Lower leg skin (tissue), 4 donors: ENCODE data around the gene TRIM58. TPM values are rescaled to one million over a fixed set of nuclear protein-coding genes. Genes with fewer than 3 reads are reported as not detected.

Source experiments
- DNase-seq, 2 donors: peaks; one replicate each; pipeline ENCODE4 v3.0.0-alpha.2; 2019; ENCODE audit warnings: low spot score in 2 of 2
- H3K4me3 ChIP-seq: fragments of 200-600 bp; sonication (generic); 2 replicates; pipeline ENCODE4 v1.5.1; 2017; ENCODE audit warnings: mild to moderate bottlenecking, low read depth; ENCODE audit not compliant: poor library complexity, severe bottlenecking
- CTCF ChIP-seq, 3 donors: fragments of 450-650 bp; IDR thresholded peaks; one replicate each; pipeline ENCODE4 v1.5.1; 2016; ENCODE audit warnings: antibody characterized with exemption in 3 of 3, mild to moderate bottlenecking in 3 of 3, moderate library complexity in 2 of 3
- POLR2A ChIP-seq, 2 donors: fragments of 450-650 bp; IDR thresholded peaks; one replicate each; pipeline ENCODE4 v1.6.1; 2016 to 2017; ENCODE audit warnings: antibody characterized with exemption in 2 of 2, mild to moderate bottlenecking in 1 of 2, moderate library complexity in 1 of 2
- WGBS, 2 donors: methylation state at CpG; one replicate each; pipeline ENCODE4 v1.1.5; 2018; 5-methylcytosine and 5-hydroxymethylcytosine counted together
- intact Hi-C: fragments of 100-400 bp; cut with DNase I; formaldehyde crosslinking; loops from one replicate; pipeline ENCODE4 v1.15.0; 2023; ENCODE audit warnings: low total_unique reads
- total RNA-seq, 4 donors: library from RNA; depleted of rRNA; stranded (reverse); fragments of >200 nt; gene quantifications; one replicate each; pipeline ENCODE4 v1.1.0, GENCODE V29; 2016

The TRIM58 gene
- total RNA-seq, 4 donors from 2014 or later, result 0.29 to 8.6 (median 2.0) TPM

DNA sequence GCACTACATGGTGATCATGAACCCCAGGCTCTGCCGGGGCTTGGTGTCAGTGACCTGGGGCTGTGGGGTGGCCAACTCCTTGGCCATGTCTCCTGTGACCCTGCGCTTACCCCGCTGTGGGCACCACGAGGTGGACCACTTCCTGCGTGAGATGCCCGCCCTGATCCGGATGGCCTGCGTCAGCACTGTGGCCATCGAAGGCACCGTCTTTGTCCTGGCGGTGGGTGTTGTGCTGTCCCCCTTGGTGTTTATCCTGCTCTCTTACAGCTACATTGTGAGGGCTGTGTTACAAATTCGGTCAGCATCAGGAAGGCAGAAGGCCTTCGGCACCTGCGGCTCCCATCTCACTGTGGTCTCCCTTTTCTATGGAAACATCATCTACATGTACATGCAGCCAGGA is 39.0 kb downstream of the TRIM58 start:
- 89 to 91% methylated on average over 11 to 14 of the region's 14 CpGs for WGBS, 2 donors
- intact Hi-C loops, result no loop called here
- DNase-seq, result no peak
- TF ChIP-seq CTCF (IDR thresholded peaks at IDR 0.05) (no peak), POLR2A (IDR thresholded peaks at IDR 0.05) (no peak)
- H3K4me3 ChIP-seq, result no peak overlapping the region

DNA sequence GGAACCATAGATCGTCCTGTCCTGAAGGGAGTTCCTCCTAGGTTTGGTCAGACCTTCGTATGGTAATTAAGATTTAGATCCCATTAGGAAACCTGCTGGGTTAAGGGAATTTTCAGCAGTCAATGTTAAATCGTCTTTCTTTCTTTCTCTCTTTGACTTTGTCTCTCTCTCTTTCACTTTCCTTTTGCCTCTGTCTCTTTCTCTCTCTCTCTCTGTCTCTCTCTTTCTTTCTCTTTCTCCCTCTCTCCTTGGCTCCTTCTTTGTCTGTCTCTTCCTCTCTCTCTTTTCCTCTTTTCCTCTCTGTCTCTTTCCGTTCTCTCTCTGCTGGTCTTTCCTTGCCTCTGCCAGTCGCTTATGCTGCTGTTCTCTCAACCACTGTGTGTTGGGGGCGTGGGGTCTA is 47.1 kb downstream of the TRIM58 start:
- intact Hi-C loops, result no loop called here
- no peak overlapping the region for H3K4me3 ChIP-seq
- TF ChIP-seq CTCF (IDR thresholded peaks at IDR 0.05) (no peak), POLR2A (IDR thresholded peaks at IDR 0.05) (no peak)
- WGBS, 2 donors, result 83 to 88% methylated on average over 6 of the region's 6 CpGs
- no peak for DNase-seq

GRCh38 chr1:247905181-247905580 is 48.2 kb downstream of the TRIM58 start:
- intact Hi-C loops, result no loop called here
- WGBS, 2 donors, result 87% methylated on average over 13 of the region's 13 CpGs
- no peak for DNase-seq
- TF ChIP-seq CTCF (IDR thresholded peaks at IDR 0.05), result no peak
- no peak for TF ChIP-seq POLR2A (IDR thresholded peaks at IDR 0.05)
- H3K4me3 ChIP-seq, result no peak overlapping the region

DNA sequence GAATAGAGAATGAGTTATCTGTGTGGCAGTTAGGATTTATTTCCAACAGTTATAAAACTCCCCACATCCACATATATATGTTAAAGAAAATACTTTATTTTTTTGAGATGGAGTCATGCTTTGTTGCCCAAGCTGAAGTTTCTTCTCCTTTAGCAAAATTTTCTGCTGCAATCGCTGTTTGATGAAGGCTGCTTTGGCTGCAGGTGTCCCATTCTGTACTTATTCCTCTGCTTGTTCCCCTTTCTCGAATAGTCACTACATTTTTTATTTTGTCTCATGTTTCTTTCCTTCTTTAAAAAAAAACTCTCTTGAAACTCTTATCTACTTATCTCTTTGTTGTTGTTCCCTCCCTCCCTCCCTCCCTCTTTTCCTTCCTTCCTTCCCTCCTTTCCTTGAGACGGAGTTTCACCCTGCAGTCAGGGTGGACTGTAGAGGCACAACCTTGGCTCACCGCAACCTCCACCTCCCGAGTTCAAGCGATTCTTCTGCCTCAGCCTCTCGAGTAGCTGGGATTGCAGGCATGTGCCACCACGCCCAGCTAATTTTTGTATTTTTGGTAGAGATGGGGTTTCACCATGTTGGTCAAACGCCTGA is 49.0 kb downstream of the TRIM58 start:
- DNase-seq, result no peak
- WGBS, 2 donors, result 56 to 63% methylated on average over 9 of the region's 9 CpGs
- intact Hi-C loops, result no loop called here
- no peak overlapping the region for H3K4me3 ChIP-seq
- TF ChIP-seq CTCF (IDR thresholded peaks at IDR 0.05) (no peak), POLR2A (IDR thresholded peaks at IDR 0.05) (no peak)

DNA sequence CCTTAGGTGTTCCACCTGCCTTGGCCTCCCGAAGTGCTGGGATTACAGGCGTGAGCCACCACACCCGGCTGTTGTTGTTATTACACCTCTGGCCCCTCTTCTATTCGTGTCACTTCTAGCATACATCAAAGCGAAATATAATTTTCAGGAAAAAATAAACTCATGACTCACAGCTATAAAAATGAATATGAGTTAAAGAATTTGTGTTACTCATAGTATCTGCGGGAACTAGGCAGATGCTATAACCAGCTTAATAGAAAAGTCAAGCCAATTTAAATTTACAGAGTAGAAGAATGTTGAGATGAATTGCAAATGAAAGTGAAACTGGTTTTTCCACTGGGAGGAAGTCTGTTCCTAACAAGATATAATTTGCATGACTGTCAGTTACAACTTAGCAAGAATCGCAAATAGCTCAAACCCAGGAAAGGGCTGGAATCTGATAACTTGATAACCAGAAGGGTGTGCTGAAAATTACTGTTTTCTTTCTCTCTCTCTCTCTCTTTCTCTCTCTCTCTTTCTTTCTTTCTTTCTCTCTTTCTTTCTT is 49.6 kb downstream of the TRIM58 start:
- 41 to 48% methylated on average over 7 of the region's 7 CpGs for WGBS, 2 donors
- DNase-seq, result no peak
- TF ChIP-seq POLR2A (IDR thresholded peaks at IDR 0.05) (no peak), CTCF (IDR thresholded peaks at IDR 0.05) (no peak)
- H3K4me3 ChIP-seq, result no peak overlapping the region
- intact Hi-C loops, result no loop called here

DNA sequence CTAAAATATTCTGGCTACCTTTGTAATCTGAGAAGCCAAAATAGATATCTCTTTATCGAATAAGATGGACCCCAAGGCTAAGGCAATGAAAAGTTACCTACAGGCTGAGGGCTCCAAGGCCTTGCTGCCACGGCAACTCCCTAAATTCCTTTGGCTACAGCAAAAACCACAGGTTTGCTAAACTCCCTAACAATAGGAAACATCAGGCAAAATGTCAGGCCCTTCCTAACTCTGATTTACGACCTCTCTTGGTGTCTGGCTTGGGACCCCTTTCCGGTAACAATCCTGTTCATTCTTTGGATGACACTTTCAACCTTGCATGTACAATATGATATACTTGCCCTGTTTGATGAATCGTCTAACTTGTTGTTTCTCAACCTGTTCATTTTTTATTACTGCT is 51.8 kb downstream of the TRIM58 start:
- intact Hi-C loops, result no loop called here
- no peak for DNase-seq
- WGBS, 2 donors, result 76 to 80% methylated on average over 5 of the region's 5 CpGs
- TF ChIP-seq POLR2A (IDR thresholded peaks at IDR 0.05) (no peak), CTCF (IDR thresholded peaks at IDR 0.05) (no peak)
- H3K4me3 ChIP-seq, result no peak overlapping the region
